Prostate gland (tissue), 2 donors: ENCODE measurements around the gene TMEM114.

Source experiments
- CTCF ChIP-seq, 4 experiments: fragments of 200-600 bp in 2 of 4; fragments of 450-650 bp in 2 of 4; sonication (generic) in 2 of 4; IDR thresholded peaks; 1 replicate in 3 of 4; 2 replicates in 1 of 4; pipeline ENCODE4 v1.5.1; 2016 to 2019; ENCODE audit warnings: antibody characterized with exemption in 4 of 4, mild to moderate bottlenecking in 2 of 4, moderate library complexity in 2 of 4
- POLR2A ChIP-seq: fragments of 450-650 bp; IDR thresholded peaks from one replicate; pipeline ENCODE4 v1.6.1; 2016; ENCODE audit warnings: antibody characterized with exemption, mild to moderate bottlenecking

GRCh38 chr16:8611886-8612600, 21.7 kb upstream of the TMEM114 start:
- TF ChIP-seq CTCF (IDR thresholded peaks at IDR 0.05) (no peak), POLR2A (no peak)
